Thyroid gland (tissue), 4 donors: ENCODE measurements around the gene RPA3. TPM values are rescaled to one million over a fixed set of nuclear protein-coding genes. Genes with fewer than 3 reads are reported as not detected.
A peak's percentile ranks its signal among the peaks of the same experiment; 100 is the strongest.

Experiments
- DNase-seq, 2 donors: peaks; one replicate each; pipeline ENCODE4 v3.0.0-alpha.2; 2019
- H3K27ac ChIP-seq, 3 donors: fragments of 200-600 bp; sonication (generic); 1 replicate in 2 of 3; 2 replicates in 1 of 3; pipeline ENCODE4 v1.5.1; 2016 to 2019; ENCODE audit warnings: mild to moderate bottlenecking in 1 of 3, moderate library complexity in 1 of 3
- H3K27me3 ChIP-seq: fragments of 200-600 bp; sonication (generic); one replicate; pipeline ENCODE4 v1.5.1; 2019
- H3K36me3 ChIP-seq, 2 donors: fragments of 200-600 bp; sonication (generic); one replicate each; pipeline ENCODE4 v1.5.1; 2016 to 2019
- H3K4me1 ChIP-seq, 2 donors: fragments of 200-600 bp; sonication (generic); one replicate each; pipeline ENCODE4 v1.5.1; 2017 to 2019
- H3K4me3 ChIP-seq, 3 donors: fragments of 200-600 bp; sonication (generic); replicated peaks in 1 of 3; 1 replicate in 2 of 3; 2 replicates in 1 of 3; pipeline ENCODE4 v1.5.1; 2016; ENCODE audit warnings: mild to moderate bottlenecking in 1 of 3
- H3K9me3 ChIP-seq: fragments of 200-600 bp; sonication (generic); one replicate; pipeline ENCODE4 v1.5.1; 2017
- CTCF ChIP-seq, 6 experiments: fragments of 200-600 bp in 3 of 6; fragments of 450-650 bp in 3 of 6; sonication (generic) in 3 of 6; IDR thresholded peaks; one replicate each; pipeline ENCODE4 v1.5.1; 2016 to 2019; ENCODE audit warnings: antibody characterized with exemption in 6 of 6, mild to moderate bottlenecking in 2 of 6, inconsistent platforms in 1 of 6, moderate library complexity in 1 of 6
- POLR2A ChIP-seq, 2 donors: fragments of 450-650 bp; IDR thresholded peaks; one replicate each; pipeline ENCODE4 v1.6.1; 2017; ENCODE audit warnings: antibody characterized with exemption in 2 of 2, mild to moderate bottlenecking in 2 of 2, moderate library complexity in 1 of 2
- WGBS, 2 donors: methylation state at CpG; one replicate each; pipeline ENCODE4 v1.1.5; 2017; 5-methylcytosine and 5-hydroxymethylcytosine counted together
- intact Hi-C: fragments of 100-400 bp; cut with DNase I; formaldehyde crosslinking; loops from one replicate; pipeline ENCODE4 v1.15.1; 2023
- total RNA-seq, 4 donors: library from RNA; depleted of rRNA; stranded (reverse); fragments of >200 nt; gene quantifications; one replicate each; pipeline ENCODE4 v1.2.3, GENCODE V29; 2016

Gene RPA3
- total RNA-seq, 4 donors from 2014 or later: 21.9 to 39.1 (median 31.3) TPM

- H3K4me1 ChIP-seq: peaks cover 16 to 33% of the 10 kb centered on the region in 2 donors
- WGBS, 2 donors: 49 to 61% methylated on average over 9 of the region's 9 CpGs
- no peaks in the 10 kb centered on the region for H3K9me3 ChIP-seq
- H3K27me3 ChIP-seq: no peaks in the 10 kb centered on the region
- H3K36me3 ChIP-seq: no peaks in the 10 kb centered on the region
- no peak for DNase-seq
- H3K4me3 ChIP-seq: peak overlapping the region in 1 of 3 donors; percentile 13
- no peak for TF ChIP-seq POLR2A (IDR thresholded peaks at IDR 0.05)
- no peak for TF ChIP-seq CTCF (IDR thresholded peaks at IDR 0.05)
- intact Hi-C loops: no loop called here
- H3K27ac ChIP-seq: peak overlapping the region in 2 of 3 donors; percentile 2 to 74
Observed at GRCh38 chr7:7761974-7762779, 43.8 kb upstream of the RPA3 start.

GRCh38 chr7:7761340-7761973, 43.0 kb upstream of the RPA3 start:
- Histone ChIP-seq H3K9me3 (no peaks in the 10 kb centered on the region), H3K27me3 (no peaks in the 10 kb centered on the region), H3K4me3 (no peak overlapping the region), H3K4me1 (peaks cover 16 to 29% of the 10 kb centered on the region in 2 donors), H3K36me3 (no peaks in the 10 kb centered on the region), H3K27ac (peak overlapping the region in 2 of 3 donors; percentile 2 to 74)
- intact Hi-C loops: no loop called here
- WGBS, 2 donors: 71 to 72% methylated on average over 5 of the region's 5 CpGs
- TF ChIP-seq POLR2A (IDR thresholded peaks at IDR 0.05) (no peak), CTCF (IDR thresholded peaks at IDR 0.05) (peak in 3 of 6 experiments; percentile 29 to 49 (median 48))
- no peak for DNase-seq

DNA sequence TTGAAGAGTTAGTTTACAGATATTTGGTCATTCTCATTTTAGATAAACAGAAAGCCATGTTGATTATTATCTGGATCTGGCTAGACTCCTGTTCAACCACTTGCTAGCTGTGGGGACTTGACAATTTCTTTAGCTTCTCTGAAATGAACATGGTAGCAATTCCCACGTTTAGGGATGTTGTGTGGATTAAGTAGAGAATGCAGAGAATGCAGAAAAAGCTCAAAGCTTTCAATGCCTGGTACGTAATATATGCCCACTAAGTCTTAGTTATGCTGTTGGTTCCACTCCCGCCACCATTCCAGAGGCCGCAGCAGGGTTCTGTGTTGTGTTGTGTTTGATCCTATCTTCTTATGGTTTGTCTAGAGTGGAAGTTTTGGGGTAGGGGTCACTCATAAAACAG, 39.2 kb upstream of the RPA3 start:
- peaks cover 2 to 7% of the 10 kb centered on the region in 2 donors for H3K4me1 ChIP-seq
- H3K27me3 ChIP-seq: no peaks in the 10 kb centered on the region
- no peak overlapping the region for H3K27ac ChIP-seq
- WGBS, 2 donors: 80 to 90% methylated on average over 4 of the region's 4 CpGs
- no peak overlapping the region for H3K4me3 ChIP-seq
- no peaks in the 10 kb centered on the region for H3K9me3 ChIP-seq
- no peak for TF ChIP-seq POLR2A (IDR thresholded peaks at IDR 0.05)
- no peak for TF ChIP-seq CTCF (IDR thresholded peaks at IDR 0.05)
- intact Hi-C loops: no loop called here
- no peaks in the 10 kb centered on the region for H3K36me3 ChIP-seq
- DNase-seq: no peak

GRCh38 chr7:7756577-7756976, 38.2 kb upstream of the RPA3 start:
- TF ChIP-seq POLR2A (IDR thresholded peaks at IDR 0.05) (no peak), CTCF (IDR thresholded peaks at IDR 0.05) (no peak)
- no peak for DNase-seq
- H3K27ac ChIP-seq: no peak overlapping the region
- H3K4me1 ChIP-seq: peaks cover 0 to 8% of the 10 kb centered on the region in 2 donors
- H3K36me3 ChIP-seq: no peaks in the 10 kb centered on the region
- H3K4me3 ChIP-seq: no peak overlapping the region
- intact Hi-C loops: no loop called here
- WGBS, 2 donors: 94% methylated on average over 3 of the region's 3 CpGs
- H3K27me3 ChIP-seq: no peaks in the 10 kb centered on the region
- no peaks in the 10 kb centered on the region for H3K9me3 ChIP-seq
